D721Med (cell line): ENCODE measurements around the gene ANGPTL7.

Experiments used
- DNase-seq: peaks from one replicate; pipeline ENCODE4 v3.0.0; 2011; ENCODE audit warnings: low spot score; ENCODE audit not compliant: insufficient read length
- FAIRE-seq: peaks from 2 replicates; lab custom pipeline; 2011; peaks lifted over from hg19 to GRCh38; lab: Jason Lieb, UNC
- CTCF ChIP-seq: IDR thresholded peaks from 2 replicates; pipeline ENCODE4 v1.5.1; 2012; ENCODE audit warnings: mild to moderate bottlenecking, control low read depth; ENCODE audit not compliant: insufficient read depth; ENCODE audit errors: missing control alignments

ANGPTL7 gene

DNA sequence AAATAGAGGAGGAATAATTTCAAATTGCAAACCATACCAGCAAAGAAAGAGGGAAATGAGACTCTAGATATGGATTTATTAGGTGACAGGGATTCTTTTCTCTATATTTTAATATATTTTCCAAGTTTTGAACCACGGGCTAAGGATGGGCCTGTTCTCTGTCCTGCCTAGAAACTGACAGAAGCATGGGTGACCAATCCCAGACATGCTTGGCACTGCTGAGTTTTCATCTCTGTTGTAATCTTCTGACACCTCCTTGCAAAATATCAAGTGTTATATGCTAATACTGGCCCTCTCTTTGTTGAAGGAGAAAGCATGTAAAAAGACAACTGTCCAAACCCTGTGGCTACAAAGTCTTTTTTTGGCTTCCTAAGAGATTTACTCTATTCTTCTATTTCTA lies 774 bp upstream of the ANGPTL7 start:
- no peak for DNase-seq
- TF ChIP-seq CTCF, result no peak
- FAIRE-seq, result no peak

- no peak for DNase-seq
- no peak for TF ChIP-seq CTCF
- no peak for FAIRE-seq
Observed at GRCh38 chr1:11193376-11193775, 4.2 kb downstream of the ANGPTL7 start.

DNA sequence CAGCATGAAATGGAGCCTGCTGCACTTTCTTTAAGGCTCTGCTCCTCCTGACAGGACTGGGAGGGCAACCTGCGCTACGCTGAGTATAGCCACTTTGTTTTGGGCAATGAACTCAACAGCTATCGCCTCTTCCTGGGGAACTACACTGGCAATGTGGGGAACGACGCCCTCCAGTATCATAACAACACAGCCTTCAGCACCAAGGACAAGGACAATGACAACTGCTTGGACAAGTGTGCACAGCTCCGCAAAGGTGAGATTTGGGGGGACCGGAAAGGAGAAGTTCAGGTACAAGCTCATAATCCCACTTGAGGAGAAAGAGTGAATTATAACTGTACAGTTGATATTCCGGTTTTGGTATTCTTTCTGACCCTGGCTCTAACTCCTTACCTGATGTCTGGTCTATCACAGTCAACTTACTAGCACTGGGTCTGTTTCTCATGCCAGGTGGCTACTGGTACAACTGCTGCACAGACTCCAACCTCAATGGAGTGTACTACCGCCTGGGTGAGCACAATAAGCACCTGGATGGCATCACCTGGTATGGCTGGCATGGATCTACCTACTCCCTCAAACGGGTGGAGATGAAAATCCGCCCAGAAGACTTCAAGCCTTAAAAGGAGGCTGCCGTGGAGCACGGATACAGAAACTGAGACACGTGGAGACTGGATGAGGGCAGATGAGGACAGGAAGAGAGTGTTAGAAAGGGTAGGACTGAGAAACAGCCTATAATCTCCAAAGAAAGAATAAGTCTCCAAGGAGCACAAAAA lies 5.4 kb downstream of the ANGPTL7 start:
- TF ChIP-seq CTCF, result no peak
- FAIRE-seq, result no peak
- DNase-seq, result no peak

- no peak for FAIRE-seq
- DNase-seq, result no peak
- TF ChIP-seq CTCF, result no peak
Observed at GRCh38 chr1:11196945-11197344, 7.8 kb downstream of the ANGPTL7 start.

GRCh38 chr1:11197359-11197758 lies 8.2 kb downstream of the ANGPTL7 start:
- no peak for TF ChIP-seq CTCF
- DNase-seq (no peak), FAIRE-seq (no peak)

GRCh38 chr1:11198257-11198656 lies 9.1 kb downstream of the ANGPTL7 start:
- no peak for TF ChIP-seq CTCF

GRCh38 chr1:11198851-11199594 lies 9.9 kb downstream of the ANGPTL7 start:
- no peak for DNase-seq
- no peak for FAIRE-seq
- no peak for TF ChIP-seq CTCF

More at GRCh38 chr1:11198257-11198656, 9.1 kb downstream of the ANGPTL7 start:
- FAIRE-seq, result no peak
- no peak for DNase-seq
